NCI-H748 (cell line): Measurements from ENCODE around the gene MYNN.
"Not testable (repeated sequence)": the region's sequence is repeated elsewhere in the genome, so short reads cannot be mapped to it uniquely, and the experiment has no call there.

Experiments
- DNase-seq: peaks from one replicate; lab custom pipeline; 2025; ENCODE audit not compliant: unreplicated experiment; lab: John Stamatoyannopoulos, UW

MYNN gene

DNA sequence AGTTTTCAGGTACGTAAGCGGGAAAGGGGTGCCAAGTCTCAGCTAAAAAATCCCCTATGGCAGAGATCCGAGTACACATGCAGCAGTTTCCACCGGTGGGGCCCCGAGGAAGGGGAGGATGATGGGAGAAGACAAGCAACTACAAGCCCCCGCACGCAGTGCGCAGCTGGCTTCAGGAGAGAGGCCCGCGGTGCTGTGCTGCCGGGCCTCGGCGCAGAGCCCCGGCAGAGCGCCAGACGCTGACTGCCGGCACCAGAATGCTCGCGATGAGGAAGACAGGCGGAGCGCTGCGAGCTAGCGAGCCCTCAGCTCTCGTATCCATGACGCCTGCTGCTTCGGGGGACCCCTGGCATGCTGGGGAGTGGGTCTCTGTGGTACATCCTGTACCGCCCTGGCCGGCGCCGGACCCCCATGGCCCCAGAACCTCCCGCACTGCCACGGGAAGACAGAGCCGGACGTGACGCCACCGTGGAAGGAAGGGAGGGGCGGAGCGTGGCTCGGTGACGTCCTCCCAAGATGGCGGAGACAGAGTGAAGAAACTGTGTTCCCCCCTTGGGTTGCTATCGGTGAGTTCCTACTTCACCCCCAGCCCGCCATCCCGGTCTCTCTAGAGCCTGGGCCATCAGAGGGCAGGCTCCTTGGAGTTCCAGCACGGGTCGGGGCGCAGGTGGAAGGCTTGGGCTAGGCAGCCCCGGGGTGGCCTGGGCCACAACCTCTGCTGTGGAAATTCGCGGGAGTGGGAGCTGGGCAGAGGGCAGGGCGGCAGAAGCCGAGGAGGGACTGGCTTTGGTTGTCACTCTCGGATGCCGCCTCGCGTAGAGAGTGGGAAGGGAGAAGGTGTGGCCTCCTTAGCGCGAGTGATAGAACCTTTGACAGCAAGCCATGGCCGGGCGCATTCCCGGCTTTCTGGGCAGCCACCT, at the start of gene MYNN:
TSS of gene MYNN (plus strand) at position 500 of the 920 bp plus-strand sequence. CDS start 900 bp downstream, outside the sequence.
- DNase-seq = peak; percentile 87

GRCh38 chr3:169731857-169732256, 41.3 kb upstream of the MYNN start:
- DNase-seq = not testable (repeated sequence)

- no peak for DNase-seq
Measured at GRCh38 chr3:169739067-169739466, 34.1 kb upstream of the MYNN start.

- peak; percentile 11 for DNase-seq
Measured at GRCh38 chr3:169744366-169745054, 28.7 kb upstream of the MYNN start.

DNA sequence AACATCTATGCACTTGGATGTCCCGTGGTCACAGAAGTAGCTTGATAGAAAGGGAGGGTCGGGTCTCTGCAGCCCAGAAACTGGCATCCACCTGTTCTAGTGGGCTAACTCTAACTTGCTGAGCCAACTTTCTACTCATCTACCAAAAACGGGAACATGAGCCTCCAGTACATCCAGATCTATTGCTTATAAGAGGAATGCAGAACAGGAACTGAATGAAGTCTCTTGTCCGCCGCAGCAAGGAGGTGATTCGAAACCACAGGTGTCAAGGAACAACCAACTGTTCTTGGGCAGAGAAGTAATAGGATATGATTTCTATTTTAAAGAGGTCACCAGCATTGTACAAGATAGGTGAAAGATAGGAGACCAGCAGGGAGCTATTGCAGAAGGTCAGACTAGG, 26.3 kb upstream of the MYNN start:
- no peak for DNase-seq

GRCh38 chr3:169748670-169749069, 24.5 kb upstream of the MYNN start:
- DNase-seq = no peak

DNA sequence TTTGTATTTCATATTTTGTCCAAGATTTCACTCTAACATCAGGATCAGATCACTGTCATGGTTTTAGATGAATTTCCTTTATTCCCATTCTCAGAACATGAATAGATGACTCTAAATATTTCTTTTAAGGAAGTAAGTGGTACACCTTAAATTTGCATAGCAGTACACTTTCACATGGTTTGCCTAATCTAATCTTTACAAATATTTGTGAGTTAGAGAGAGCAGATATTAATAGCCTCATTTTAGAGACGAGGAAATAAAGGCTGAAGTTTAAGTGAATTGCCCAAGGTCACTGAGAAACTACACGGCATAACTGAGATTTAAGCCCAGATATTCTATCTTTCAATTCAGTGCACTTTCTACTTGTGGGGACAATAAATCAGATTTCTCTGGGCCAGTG, 22.5 kb upstream of the MYNN start:
- no peak for DNase-seq

DNA sequence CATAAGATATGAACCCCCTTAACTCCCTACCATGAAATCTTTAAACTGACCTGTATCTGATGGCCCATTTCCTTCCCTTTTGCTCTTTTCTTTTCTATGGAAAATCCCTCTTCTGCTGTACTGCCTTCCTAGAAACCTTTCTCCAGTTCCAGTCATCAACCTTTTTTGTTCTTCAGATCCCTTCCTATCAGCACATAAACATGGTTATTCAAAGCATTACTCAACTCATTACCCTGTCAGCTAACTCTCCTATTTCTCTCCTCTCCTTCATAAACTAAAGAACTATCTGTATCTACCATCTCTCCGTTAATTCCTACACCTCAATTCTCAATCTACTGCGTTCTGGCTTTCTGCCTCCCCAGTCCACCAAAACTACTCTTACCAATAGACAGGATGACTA, 21.3 kb upstream of the MYNN start:
- DNase-seq = no peak

DNA sequence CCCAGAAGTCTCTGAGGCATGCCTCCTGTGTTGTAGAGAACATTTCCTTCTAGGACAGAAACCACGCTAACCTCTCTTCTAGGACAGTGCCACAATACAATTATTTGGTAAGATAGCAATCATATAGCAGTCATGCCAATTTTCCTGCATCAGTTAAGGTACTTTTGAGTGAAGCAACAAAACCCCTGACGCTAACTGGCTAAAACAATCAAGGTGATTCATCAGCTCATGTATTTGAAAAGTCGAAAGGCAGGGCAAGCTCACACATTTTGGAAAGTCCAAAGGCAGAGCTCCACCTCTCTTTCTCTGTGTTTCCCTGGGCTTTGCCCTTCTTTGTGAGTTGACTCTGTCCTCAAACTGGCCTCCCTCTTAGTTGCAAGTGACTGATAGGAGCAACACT, 18.5 kb upstream of the MYNN start:
- no peak for DNase-seq

DNA sequence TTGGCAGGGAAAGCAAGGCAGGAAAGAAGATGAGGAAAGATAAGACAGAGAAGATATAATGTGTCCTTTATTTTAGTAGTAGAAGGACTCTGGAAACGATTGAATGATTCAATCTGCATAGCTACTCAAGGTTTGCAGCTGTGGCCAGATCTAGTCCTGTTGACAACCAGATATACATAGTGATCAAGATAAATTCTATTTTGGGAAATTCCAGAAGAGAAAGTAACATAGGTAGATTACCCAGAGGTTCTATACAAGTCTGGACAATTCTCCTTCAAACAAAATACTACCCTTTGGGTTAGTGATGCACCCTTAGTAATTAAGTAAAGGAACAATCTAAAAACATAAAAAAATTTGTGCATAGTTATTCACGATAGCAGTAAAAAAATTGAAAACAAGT, 17.7 kb upstream of the MYNN start:
- no peak for DNase-seq

DNA sequence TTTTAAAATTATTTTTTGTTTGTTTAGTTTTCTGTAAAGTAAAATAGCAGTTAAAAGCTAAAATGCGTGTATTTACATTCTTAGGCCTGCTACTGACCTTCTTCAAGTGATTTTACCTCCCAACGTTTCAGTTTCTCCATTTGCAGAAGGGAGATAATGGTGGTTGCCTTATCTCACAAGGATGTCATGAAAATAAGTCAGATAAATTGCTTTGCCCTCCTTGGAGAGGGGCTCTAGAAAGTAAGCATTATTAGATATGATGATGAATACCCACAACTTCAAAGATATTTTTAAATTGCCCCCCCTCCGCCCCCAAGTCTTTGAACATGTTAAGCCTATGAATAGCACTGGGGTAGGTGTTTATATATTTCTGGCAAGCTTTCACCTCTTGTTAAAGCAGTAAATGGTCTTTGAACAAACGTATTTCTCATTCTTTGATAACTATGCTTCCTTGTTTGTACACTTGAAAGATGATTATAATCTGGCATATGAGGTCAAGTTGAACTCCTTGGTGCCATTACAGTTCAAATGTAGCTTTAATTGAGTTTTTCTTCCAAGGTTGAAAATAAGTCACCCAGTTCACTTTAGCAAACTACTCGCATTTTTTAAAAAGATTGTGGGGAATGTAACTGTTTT, 14.7 kb upstream of the MYNN start:
- no peak for DNase-seq

DNA sequence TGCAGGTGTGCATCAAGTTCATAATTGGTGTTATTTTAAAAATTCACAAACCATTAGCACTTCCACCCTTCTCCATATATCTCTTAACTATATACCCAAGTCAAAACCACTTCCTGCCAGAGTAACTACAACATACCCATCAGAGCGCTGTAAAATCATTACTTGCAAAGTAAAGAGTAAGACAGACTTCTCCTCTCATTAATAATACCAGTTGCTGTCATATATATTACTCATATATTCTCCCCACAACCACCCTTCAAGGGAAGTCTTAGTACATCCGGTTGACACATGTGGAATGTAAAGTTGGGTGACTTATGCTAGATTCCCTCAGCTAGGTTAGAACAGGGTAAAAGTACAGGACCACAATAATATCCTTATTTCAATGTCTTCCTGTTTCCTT, 13.9 kb upstream of the MYNN start:
- DNase-seq = no peak

DNA sequence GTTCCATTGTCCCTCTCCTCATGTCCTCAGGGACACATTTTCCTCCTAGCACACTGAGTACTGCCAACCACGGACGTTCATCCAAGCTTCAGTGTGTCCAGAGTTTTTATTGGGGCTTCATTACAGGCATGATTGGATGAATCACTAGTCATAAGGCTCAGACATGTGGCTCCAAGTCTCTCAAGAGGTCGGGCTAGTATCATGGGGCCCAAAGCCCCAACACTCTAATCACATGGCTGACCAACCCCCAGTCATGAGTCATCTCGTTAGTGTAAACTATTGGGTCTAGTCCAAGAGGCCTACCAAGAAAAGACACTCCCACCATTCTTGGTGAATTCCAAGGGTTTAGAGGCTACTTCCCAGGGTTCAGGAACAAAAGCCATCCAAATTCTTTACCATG, 12.7 kb upstream of the MYNN start:
- no peak for DNase-seq

DNA sequence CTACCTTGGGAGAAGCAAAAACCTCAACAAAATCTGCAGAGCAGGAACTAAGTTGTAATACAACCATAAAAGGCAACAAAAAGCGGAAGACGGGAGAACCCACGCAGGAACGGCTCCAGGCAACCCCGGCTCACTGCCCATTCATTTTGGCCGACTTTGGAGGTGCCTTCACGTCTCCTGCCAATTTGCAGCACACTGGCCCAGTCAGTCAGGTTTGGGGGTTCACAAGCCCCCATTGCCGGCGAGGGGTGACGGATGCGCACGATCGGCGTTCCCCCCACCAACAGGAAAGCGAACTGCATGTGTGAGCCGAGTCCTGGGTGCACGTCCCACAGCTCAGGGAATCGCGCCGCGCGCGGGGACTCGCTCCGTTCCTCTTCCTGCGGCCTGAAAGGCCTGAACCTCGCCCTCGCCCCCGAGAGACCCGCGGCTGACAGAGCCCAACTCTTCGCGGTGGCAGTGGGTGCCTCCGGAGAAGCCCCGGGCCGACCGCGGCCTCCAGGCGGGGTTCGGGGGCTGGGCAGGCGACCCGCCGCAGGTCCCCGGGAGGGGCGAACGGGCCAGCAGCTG, 8.8 kb upstream of the MYNN start:
- DNase-seq = peak; percentile 44

GRCh38 chr3:169764882-169765612, 8.1 kb upstream of the MYNN start, which contains the start of gene TERC:
Gene TERC, minus strand, starts transcription at chr3:169765060.
- peak; percentile 94 for DNase-seq

DNA sequence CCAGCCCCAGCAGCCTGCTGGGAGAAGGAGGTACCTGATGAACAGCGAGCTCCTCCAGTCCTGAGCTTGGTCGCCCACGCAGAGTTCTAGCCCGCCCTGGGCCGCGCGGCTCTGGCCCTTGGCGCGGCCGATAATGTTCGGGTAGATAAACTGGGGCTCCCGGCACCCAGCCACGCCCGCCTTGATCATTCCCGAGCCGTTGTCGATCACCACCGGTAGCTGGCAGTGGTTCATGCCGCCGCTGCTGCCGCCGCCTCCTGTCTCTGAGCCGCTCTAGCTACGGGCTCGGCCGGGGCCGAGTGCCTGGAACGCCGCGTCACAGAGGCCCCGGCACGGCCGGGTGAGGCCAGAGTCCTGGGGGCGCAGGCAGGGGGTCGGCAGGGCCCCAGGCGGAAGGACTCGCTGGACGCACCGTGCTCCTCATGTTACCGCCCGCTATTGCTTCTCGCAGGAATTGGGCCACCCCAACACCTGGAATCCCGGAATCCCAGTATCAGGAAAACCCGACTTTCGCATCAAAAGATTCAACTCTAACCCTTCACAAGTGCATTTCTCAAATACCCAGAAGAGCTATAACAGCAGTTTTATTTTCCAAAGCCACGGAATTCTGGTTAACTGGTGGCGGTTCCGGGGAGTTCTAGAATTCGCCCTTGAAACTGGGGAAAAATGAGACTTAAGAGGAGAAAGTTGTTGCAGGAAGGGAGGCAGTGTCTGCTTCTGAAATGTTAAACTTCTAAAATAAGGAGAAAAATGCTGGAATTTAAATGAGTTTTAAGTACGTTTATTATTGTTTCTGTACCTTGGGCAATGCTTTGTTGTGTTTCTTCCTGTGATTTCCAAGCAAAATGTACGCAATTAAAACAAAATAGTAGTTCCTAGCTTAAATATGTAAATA, 3.7 kb upstream of the MYNN start, which contains the start of gene ACTRT3:
TSS of gene ACTRT3 (minus strand) at position 275 of the 895 bp plus-strand sequence. CDS start at position 234, 41 bp downstream.
- peak; percentile 88 for DNase-seq

- peak; percentile 88 for DNase-seq
Measured at GRCh38 chr3:169771497-169772304, 1.5 kb upstream of the MYNN start.

GRCh38 chr3:169772305-169772896, 795 bp upstream of the MYNN start:
- peak; percentile 88 for DNase-seq
